GM12874 (cell line): Measurements from ENCODE around the gene MAP2K2.

Experiments used
- TF ChIP-seq, protein P1 (sequence below): IDR thresholded peaks from 2 replicates; pipeline ENCODE4 v1.5.1; 2011; ENCODE audit warnings: low read depth, mild to moderate bottlenecking, control low read depth, low read length, moderate library complexity; ENCODE audit not compliant: insufficient read depth

The MAP2K2 gene

DNA sequence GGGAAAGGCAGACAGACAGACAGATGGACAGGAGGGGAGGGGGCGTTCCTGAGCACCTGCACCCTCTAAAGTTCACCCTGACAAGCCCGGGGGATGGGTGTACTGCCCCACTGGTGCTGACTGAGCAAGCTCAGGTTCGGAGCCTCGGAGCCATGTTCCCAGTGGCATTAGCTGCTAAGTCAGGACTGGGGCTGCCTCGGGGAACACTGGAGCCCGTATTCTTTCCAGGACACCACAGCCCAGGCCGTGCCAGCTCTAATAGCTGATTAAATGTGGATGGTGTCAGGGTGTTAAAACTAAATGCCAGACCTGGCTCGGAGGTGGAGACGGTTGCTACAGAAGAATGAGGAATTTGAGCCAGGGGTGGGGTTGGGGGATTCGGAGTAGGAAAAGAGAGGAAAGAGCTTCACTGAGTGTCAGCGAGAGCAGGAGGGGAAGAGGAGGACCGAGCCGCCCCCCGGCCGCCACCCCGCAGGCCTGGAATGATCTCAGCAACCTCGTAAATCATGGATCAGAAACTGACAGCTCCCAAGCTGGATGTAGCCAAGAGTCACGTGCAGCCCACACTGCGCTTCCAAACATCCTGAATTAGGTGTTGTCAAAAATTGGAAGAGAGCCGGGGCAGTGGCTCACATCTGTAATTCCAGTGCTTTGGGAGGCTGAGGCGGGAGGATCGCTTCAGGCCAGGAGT is 10.4 kb downstream of the MAP2K2 start:
- TF ChIP-seq, protein P1, sequence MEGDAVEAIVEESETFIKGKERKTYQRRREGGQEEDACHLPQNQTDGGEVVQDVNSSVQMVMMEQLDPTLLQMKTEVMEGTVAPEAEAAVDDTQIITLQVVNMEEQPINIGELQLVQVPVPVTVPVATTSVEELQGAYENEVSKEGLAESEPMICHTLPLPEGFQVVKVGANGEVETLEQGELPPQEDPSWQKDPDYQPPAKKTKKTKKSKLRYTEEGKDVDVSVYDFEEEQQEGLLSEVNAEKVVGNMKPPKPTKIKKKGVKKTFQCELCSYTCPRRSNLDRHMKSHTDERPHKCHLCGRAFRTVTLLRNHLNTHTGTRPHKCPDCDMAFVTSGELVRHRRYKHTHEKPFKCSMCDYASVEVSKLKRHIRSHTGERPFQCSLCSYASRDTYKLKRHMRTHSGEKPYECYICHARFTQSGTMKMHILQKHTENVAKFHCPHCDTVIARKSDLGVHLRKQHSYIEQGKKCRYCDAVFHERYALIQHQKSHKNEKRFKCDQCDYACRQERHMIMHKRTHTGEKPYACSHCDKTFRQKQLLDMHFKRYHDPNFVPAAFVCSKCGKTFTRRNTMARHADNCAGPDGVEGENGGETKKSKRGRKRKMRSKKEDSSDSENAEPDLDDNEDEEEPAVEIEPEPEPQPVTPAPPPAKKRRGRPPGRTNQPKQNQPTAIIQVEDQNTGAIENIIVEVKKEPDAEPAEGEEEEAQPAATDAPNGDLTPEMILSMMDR: no peak

DNA sequence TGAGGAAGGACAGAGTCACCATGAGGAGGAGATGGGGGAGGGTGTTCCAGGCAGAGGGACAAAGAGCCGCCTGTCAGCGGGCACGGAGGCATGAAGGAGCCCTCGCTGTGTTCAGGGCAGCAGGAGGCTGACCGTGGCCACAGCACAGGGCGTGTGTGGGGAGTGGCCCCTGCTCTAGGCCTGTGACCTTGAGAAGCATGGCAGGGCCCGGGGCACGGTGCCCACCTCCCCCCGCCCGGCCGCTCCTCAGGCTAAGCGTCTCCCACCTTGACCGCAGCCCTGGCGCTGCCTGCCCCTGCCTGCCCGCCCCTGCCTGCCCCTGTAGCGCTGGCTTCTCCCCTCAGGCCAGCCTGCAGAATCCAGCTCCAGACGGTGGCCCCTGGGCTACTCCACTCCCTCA is 11.6 kb downstream of the MAP2K2 start:
- TF ChIP-seq, protein P1: no peak

DNA sequence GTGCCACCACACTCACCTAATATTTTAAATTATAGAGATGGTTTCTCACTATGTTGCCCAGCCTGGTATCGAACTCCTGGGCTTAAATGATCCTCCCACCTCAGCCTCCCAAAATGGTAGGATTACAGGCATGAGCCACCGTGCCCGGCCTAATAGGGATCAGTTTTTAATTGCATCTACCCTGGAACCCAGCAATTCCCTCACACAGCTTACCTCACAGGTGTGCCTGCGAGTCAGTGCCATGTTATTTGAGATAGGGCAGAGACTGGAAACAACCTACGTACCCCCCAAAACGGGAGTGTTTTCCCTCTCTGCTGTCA is 14.3 kb downstream of the MAP2K2 start:
- TF ChIP-seq, protein P1: no peak

DNA sequence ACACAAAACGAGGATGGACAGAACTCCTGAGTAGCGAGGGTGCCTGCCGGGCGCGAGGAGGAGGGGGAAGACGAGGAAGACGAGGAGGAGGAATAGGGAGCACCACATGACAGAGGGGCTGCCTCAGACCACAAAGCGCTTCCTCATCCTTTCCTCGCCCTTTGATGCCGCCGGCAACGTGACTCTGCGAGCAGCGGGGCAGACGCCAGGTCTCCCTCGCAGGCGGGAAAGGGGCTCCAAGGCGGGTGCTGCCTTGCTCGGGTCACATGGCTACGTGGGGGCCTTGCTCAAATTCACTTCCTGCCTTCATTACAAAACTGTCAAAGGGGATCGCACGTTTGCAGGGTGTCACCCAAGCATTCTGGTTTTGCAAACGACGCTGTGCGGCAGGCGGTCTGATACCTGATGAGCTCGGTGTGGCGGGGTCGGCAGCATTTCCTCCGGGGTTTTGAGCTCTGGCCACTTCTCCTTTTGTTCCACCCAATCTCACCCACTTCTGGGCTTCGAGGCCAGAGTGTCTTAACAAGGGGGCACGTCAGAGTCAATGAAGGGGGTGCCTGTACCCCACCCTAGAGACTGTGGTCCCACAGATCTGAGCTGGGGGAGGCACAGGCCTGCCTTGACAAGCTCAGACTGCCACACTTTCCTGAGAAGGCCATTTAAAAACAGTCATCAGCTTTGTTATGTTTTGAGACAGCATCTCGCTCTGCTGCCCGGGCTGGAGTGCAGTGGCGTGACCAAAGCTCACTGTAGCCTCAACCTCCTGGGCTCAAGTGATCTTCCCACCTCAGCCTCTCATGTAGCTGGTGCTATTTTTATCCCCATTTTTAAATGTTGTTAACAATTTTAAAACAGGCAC is 14.9 kb downstream of the MAP2K2 start:
- TF ChIP-seq, protein P1: no peak

DNA sequence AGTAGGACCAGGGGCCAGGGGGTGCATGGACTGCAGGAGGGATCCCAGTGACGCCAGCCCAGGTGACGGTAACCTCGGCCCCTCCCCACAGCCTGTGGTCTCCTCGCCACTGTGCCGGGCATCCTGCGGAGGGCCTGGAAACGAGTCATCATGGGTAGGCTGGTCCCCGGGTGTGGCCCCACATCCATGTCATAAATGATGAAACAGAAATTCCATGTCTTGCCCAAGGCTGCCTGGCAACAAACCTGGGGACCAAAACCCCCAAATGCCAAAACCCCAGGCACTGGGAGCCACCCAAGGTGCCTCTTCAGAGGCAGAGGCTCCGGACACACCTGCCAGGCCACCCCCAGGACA is 20.9 kb downstream of the MAP2K2 start:
- TF ChIP-seq, protein P1: no peak

DNA sequence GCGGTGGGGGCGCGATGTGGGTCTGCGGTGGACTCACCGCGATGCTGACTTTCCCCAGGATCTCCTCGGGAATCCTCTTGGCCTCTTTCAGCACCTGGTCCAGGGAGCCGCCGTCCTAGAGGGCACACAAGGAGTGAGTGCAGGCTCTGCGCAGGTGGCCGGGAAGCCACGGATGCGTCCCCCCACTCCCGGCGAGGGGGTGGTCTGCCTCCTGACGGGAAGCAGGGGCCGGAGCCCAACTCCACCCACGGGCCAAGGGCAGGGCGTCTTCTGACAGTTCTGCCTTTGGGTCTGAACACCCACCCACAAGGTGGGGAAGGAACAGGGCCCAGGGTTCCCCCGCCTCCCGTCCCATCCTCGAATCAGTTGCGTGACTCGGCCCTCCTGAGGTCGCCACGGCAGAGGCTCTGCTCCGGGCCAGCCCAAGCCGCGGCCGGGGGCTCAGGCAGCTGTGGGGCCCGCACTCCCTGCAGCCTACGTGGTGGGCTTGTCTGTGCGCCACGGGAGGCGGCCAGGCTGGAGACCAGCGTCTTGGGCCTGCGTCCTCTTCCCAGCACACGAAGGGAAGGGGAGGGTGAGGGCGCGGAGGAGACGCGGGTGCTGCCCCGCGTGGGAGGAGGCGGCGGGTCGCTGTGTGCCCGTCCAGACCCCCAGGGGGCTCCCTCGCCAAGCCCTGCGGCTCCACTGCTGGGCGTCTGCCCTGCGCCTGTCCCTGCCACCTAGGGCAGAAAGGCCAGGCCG is 21.4 kb downstream of the MAP2K2 start:
- TF ChIP-seq, protein P1: no peak

DNA sequence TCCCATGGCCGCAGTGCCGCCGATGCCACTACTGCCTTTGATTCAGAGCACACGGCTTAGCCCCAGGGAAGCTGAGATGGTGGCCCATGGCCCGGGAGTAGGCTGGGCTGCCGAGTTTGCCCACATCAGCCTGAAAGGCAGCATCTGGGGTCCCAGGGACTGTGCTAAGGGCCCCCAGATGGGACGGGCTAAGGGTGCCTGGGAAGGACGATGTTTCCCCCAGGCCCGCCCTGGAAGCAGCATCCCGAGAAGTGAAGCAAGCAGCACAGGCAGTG is 22.5 kb downstream of the MAP2K2 start:
- TF ChIP-seq, protein P1: no peak
